Testis (tissue), 3 donors: ENCODE measurements around the gene VDR. TPM values are rescaled to one million over a fixed set of nuclear protein-coding genes. Genes with fewer than 3 reads are reported as not detected.

ENCODE experiments used
- DNase-seq: peaks from one replicate; pipeline ENCODE4 v3.0.0-alpha.2; 2019
- H3K27ac ChIP-seq, 2 donors: fragments of 200-600 bp; sonication (generic); one replicate each; pipeline ENCODE4 v1.5.1; 2019
- H3K27me3 ChIP-seq: fragments of 200-600 bp; sonication (generic); one replicate; pipeline ENCODE4 v1.5.1; 2019
- H3K36me3 ChIP-seq: fragments of 200-600 bp; sonication (generic); one replicate; pipeline ENCODE4 v1.5.1; 2017; ENCODE audit warnings: low read depth; ENCODE audit errors: missing control alignments
- H3K4me1 ChIP-seq: fragments of 200-600 bp; sonication (generic); one replicate; pipeline ENCODE4 v1.5.1; 2019
- H3K4me3 ChIP-seq, 2 donors: fragments of 200-600 bp; sonication (generic); one replicate each; pipeline ENCODE4 v1.5.1; 2017 to 2019
- H3K9me3 ChIP-seq: fragments of 200-600 bp; sonication (generic); one replicate; pipeline ENCODE4 v1.5.1; 2017
- CTCF ChIP-seq, 3 experiments: fragments of 450-650 bp in 2 of 3; fragments of 200-600 bp in 1 of 3; sonication (generic) in 1 of 3; IDR thresholded peaks; one replicate each; pipeline ENCODE4 v1.5.1; 2016 to 2019; ENCODE audit warnings: antibody characterized with exemption in 3 of 3, mild to moderate bottlenecking in 2 of 3, moderate library complexity in 1 of 3
- POLR2A ChIP-seq: fragments of 450-650 bp; IDR thresholded peaks from one replicate; pipeline ENCODE4 v1.6.1; 2017; ENCODE audit warnings: antibody characterized with exemption, mild to moderate bottlenecking, moderate library complexity
- WGBS, 2 donors: methylation state at CpG; one replicate each; pipeline ENCODE4 v1.1.5; 2018; 5-methylcytosine and 5-hydroxymethylcytosine counted together
- intact Hi-C: fragments of 100-400 bp; cut with DNase I; formaldehyde crosslinking; loops from one replicate; pipeline ENCODE4 v1.15.1; 2023; ENCODE audit warnings: low total_unique reads
- polyA plus RNA-seq: library from polyadenylated mRNA; stranded (reverse); fragments of 350-450 nt; fragmentation: Illumina TruSeq; extraction: RNeasy Lipid Tissue Mini Kit (QIAGEN cat#74804); gene quantifications from one replicate; pipeline ENCODE4 v1.2.3, GENCODE V29; 2014; ENCODE audit warnings: low read depth, low replicate concordance; ENCODE audit not compliant: insufficient read depth
- total RNA-seq, 2 donors: library from RNA; depleted of rRNA; stranded (reverse); fragments of >200 nt; gene quantifications; one replicate each; pipeline ENCODE4 v1.2.3, GENCODE V29; 2016

The VDR gene
- total and polyA plus RNA-seq, 3 donors from 2014 or later: 1.4 to 3.7 (median 2.9) TPM

GRCh38 chr12:47896633-47897032 is 8.2 kb downstream of the VDR start:
- intact Hi-C loops: no loop called here
- 65% methylated on average over 8 of the region's 8 CpGs for WGBS, 2 donors
- no peaks in the 10 kb centered on the region for H3K36me3 ChIP-seq
- no peaks in the 10 kb centered on the region for H3K27me3 ChIP-seq
- no peak overlapping the region for H3K27ac ChIP-seq
- H3K4me1 ChIP-seq: no peaks in the 10 kb centered on the region
- H3K4me3 ChIP-seq: no peak overlapping the region
- no peak for DNase-seq
- H3K9me3 ChIP-seq: no peaks in the 10 kb centered on the region
- TF ChIP-seq CTCF (IDR thresholded peaks at IDR 0.05): no peak
- no peak for TF ChIP-seq POLR2A

GRCh38 chr12:47896022-47896421 is 8.8 kb downstream of the VDR start:
- no peak for TF ChIP-seq POLR2A
- no peak for TF ChIP-seq CTCF (IDR thresholded peaks at IDR 0.05)
- 73 to 89% methylated on average over 4 of the region's 4 CpGs for WGBS, 2 donors
- H3K27ac ChIP-seq: no peak overlapping the region
- H3K27me3 ChIP-seq: no peaks in the 10 kb centered on the region
- no peaks in the 10 kb centered on the region for H3K4me1 ChIP-seq
- no peak for DNase-seq
- no peak overlapping the region for H3K4me3 ChIP-seq
- H3K36me3 ChIP-seq: no peaks in the 10 kb centered on the region
- intact Hi-C loops: no loop called here
- H3K9me3 ChIP-seq: no peaks in the 10 kb centered on the region

GRCh38 chr12:47894652-47895051 is 10.1 kb downstream of the VDR start:
- Histone ChIP-seq H3K9me3 (no peaks in the 10 kb centered on the region), H3K27ac (no peak overlapping the region), H3K36me3 (no peaks in the 10 kb centered on the region), H3K27me3 (no peaks in the 10 kb centered on the region), H3K4me3 (no peak overlapping the region), H3K4me1 (no peaks in the 10 kb centered on the region)
- no peak for DNase-seq
- intact Hi-C loops: no loop called here
- TF ChIP-seq POLR2A (no peak), CTCF (IDR thresholded peaks at IDR 0.05) (no peak)
- 74 to 84% methylated on average over 5 to 6 of the region's 6 CpGs for WGBS, 2 donors

- Histone ChIP-seq H3K9me3 (no peaks in the 10 kb centered on the region), H3K4me1 (no peaks in the 10 kb centered on the region), H3K27ac (no peak overlapping the region), H3K4me3 (no peak overlapping the region), H3K27me3 (no peaks in the 10 kb centered on the region), H3K36me3 (no peaks in the 10 kb centered on the region)
- TF ChIP-seq POLR2A (no peak), CTCF (IDR thresholded peaks at IDR 0.05) (no peak)
- WGBS, 2 donors: 63% methylated on average over 1 of the region's 1 CpG; no CpG with 5 or more reads in 1 of the 2 donors
- no peak for DNase-seq
- intact Hi-C loops: no loop called here
These were observed 10.7 kb downstream of the VDR start for GRCh38 chr12:47894068-47894467.

GRCh38 chr12:47892819-47893218 is 12.0 kb downstream of the VDR start:
- 75 to 83% methylated on average over 5 of the region's 5 CpGs for WGBS, 2 donors
- H3K4me3 ChIP-seq: no peak overlapping the region
- no peaks in the 10 kb centered on the region for H3K4me1 ChIP-seq
- intact Hi-C loops: no loop called here
- TF ChIP-seq POLR2A (no peak), CTCF (IDR thresholded peaks at IDR 0.05) (no peak)
- no peaks in the 10 kb centered on the region for H3K9me3 ChIP-seq
- no peaks in the 10 kb centered on the region for H3K36me3 ChIP-seq
- H3K27ac ChIP-seq: no peak overlapping the region
- DNase-seq: no peak
- no peaks in the 10 kb centered on the region for H3K27me3 ChIP-seq
